Measurements from ENCODE around the gene PSMG1. TPM values are rescaled to one million over a fixed set of nuclear protein-coding genes. Genes with fewer than 3 reads are reported as not detected.

Gene PSMG1, protein sequence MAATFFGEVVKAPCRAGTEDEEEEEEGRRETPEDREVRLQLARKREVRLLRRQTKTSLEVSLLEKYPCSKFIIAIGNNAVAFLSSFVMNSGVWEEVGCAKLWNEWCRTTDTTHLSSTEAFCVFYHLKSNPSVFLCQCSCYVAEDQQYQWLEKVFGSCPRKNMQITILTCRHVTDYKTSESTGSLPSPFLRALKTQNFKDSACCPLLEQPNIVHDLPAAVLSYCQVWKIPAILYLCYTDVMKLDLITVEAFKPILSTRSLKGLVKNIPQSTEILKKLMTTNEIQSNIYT
- 82.4 to 87.3 TPM (median 86.3 TPM) in 5 replicates for total RNA-seq (2022; extraction: Qiagen RNA extraction)

DNA sequence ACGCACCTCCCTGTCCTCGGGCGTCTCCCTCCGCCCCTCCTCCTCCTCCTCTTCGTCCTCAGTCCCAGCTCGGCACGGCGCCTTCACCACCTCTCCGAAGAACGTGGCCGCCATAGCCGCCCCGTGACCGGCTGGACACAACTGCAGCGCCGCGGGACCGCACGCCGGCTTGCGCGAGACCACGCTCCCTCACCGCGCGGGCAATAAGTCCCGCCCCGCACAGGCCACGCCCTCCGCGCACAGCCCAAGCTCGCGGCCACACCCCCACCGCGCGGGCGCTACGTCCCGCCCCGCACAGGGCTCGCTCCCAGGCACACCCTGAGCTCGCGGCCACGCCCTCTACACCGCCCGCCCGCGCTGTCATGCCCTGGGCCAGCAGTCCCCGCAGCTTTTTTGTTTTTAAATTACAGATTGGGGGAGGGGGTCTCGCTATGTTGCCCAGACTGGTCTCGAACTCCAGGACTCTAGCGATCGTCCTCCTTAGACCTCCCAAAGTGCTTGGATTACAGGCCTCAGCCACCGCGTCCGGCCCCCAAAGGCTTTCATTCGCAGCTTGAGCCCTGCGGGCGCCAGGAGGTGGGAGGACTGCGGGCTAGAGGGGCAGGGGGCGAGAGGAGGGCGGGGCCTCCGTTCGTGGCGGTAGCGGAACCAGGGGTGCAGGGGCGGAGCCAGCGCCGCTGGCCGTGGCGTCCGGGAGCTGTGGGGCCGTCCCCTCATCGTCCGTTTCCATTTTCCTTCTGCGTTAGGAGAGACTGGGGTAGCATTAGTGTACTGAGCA lies at the start of gene PSMG1:
PSMG1 (minus strand) TSS at position 180 of the 778 bp plus-strand sequence; CDS start at position 114, 66 bp downstream.

Other genes starting within 250 kb of the PSMG1 start
- 8.2 to 10.7 TPM (median 10.0 TPM) in 5 replicates for gene BRWD1, start 130.2 kb upstream of the PSMG1 start, total RNA-seq (2022; extraction: Qiagen RNA extraction)
- gene HMGN1, start 165.6 kb upstream of the PSMG1 start, total RNA-seq (2022; extraction: Qiagen RNA extraction), result 166 to 196 TPM (median 174 TPM) in 5 replicates

Data from A549 treated with Mapracorat at 1 μM for 4 hours (cell line).